ENCODE results near the gene GRAMD1B. TPM values are rescaled to one million over a fixed set of nuclear protein-coding genes. Genes with fewer than 3 reads are reported as not detected.

GRAMD1B gene
- 0.46 and 1.4 TPM in 2 replicates for total RNA-seq

DNA sequence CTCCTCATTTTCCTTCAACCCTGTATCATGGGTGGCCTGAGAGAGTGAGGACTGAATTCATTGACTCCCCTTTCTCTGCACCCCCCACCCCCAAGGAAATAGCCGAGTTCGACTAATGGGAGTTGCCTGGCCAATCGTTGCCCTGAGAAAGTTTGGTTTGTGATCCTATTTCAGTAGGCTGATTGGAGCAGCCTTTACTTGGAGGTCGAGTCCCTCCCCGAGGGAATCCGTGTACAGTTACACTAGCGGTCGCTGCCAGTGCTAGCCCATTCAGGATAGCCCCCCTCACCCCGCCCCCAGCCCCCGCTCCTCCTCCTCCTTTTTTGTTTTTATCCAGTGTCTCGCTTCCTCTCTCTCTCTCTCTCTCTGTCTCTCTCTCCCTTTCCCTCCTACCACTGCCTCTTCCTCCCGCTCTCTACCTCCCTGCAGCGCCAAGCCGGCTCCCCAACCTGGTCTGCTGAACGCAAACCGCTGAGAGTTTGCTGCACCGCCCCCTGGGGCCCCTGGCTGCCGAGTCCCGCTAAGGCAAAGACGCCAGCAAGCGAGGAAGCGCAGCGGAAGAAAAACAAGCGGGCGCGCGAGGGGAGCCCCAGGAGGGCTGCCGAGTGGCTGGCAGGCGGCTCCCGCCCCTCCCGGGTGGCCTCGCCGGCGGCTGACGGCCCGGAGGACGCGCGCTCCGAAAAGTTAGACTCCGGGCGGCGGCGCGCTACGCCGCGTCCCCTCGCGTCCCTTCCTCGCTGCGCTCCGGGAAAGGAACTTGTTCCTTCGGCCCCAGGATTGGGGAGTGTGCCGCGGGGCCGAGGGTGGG lies at the start of gene GRAMD1B:
GRAMD1B (plus strand) TSS at position 357 of the 808 bp plus-strand sequence. CDS start 524 bp downstream, outside the sequence.

DNA sequence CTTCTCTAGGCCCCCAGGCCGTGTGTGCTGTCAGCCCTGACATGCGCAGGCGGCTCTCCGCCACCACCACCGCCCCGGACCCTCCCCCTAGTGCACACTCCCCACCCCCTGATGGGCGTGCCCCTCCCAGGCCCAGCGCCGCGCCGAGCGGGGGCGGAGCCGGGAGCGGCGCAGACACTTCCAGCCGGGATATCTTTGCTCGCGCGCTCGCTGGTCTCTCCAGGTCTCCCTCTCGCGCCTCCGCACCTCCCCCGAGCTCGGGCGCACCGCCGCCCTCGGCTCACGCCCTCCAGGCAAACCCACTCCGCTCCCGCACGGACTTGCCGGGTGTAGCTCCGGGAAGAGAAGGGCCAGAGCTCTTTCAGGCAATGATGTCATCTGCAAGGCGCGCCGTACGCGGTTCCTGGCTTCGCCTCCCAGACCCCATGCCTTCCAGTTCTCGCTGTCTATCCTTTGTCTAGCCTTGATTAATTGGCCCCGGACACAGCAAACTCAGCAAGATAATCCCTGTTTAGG lies 224.6 kb downstream of the GRAMD1B start, which contains the start of gene SCN3B:
SCN3B (minus strand) TSS at position 59 of the 516 bp plus-strand sequence. CDS start 823 bp downstream, outside the sequence.

Other genes starting within 250 kb of the GRAMD1B start
- gene CLMP, start 235.0 kb upstream of the GRAMD1B start, total RNA-seq, result 16.9 and 25.7 TPM in 2 replicates
- gene SCN3B, start 224.4 kb downstream of the GRAMD1B start, total RNA-seq, result under 0.01 TPM in 1 of 2 replicates, not detected in the other